ENCODE results near the gene CAMKV. TPM values are rescaled to one million over a fixed set of nuclear protein-coding genes. Genes with fewer than 3 reads are reported as not detected.

CAMKV gene
- total and polyA plus RNA-seq, 10 of the 15 experiments (the other 5 are each of a cell fraction or from before 2014, with no cell fraction given): 0.06 to 0.20 TPM; not detected in 8

GRCh38 chr3:49856181-49857005 lies 13.3 kb downstream of the CAMKV start, which contains the start of gene TRAIP:
Gene TRAIP, minus strand, starts transcription at chr3:49856564. Its CDS starts 111 bp downstream, at chr3:49856453.
- RAD21 ChIA-PET (ENCODE audit: unreplicated experiment): interaction anchor here (1.2 to 1.5 kb wide), 3 partner anchors 49 to 53 kb away, joined by 3 to 4 read pairs (median 4); partner anchors contain the start of gene INKA1
- CTCF ChIA-PET: interaction anchor here (0.9 to 4.2 kb wide), 6 partner anchors 9 to 185 kb away, joined by 3 to 26 read pairs (median 4); partner anchors contain the start of genes CDHR4, INKA1 and MON1A
- in situ Hi-C loops (cut with MboI): no loop called here
- TF ChIP-seq REST (IDR thresholded peaks at IDR 0.05; ENCODE audit: low read depth, low read length) (no peak), NR2C2 (IDR thresholded peaks at IDR 0.05; ENCODE audit: borderline replicate concordance, control insufficient read depth, insufficient read length, low read depth) (no peak), CHD2 (IDR thresholded peaks at IDR 0.05; ENCODE audit: borderline replicate concordance, low read depth, low read length) (peak; percentile 82), CBFB (IDR thresholded peaks at IDR 0.05; ENCODE audit: low read depth) (no peak; the same call in 1 of the 2 replicates), E4F1 (IDR thresholded peaks at IDR 0.05; ENCODE audit: borderline replicate concordance, partially characterized antibody) (no peak), EGR1 (IDR thresholded peaks at IDR 0.05; ENCODE audit: borderline replicate concordance in 1 of 2, low read depth in 2 of 2, low read length in 2 of 2) (peak; percentile 36 to 79), POLR2A (IDR thresholded peaks at IDR 0.05; ENCODE audit: low read depth, low read length) (peak; percentile 79), NFYA (IDR thresholded peaks at IDR 0.05; ENCODE audit: borderline replicate concordance, low read depth, low read length) (no peak), MTA2 (IDR thresholded peaks at IDR 0.05; ENCODE audit: low read depth) (no peak), PKNOX1 (IDR thresholded peaks at IDR 0.05) (peak; percentile 39; the same call in 1 of the 2 replicates)

More at GRCh38 chr3:49856181-49857005, 13.3 kb downstream of the CAMKV start, which contains the start of gene TRAIP:
- intact Hi-C loops (cut with micrococcal nuclease; ENCODE audit: unreplicated experiment): loop anchor here (5.0 kb wide), 1 partner anchor 51 kb away; no protein-coding TSS in a partner anchor
- Histone ChIP-seq H3K4me3 (peak within 1 kb of the TSS; percentile 99), H3K4me2 (ENCODE audit: control insufficient read depth, insufficient read depth) (peak within 1 kb of the TSS; percentile 85), H3K27ac (ENCODE audit: control insufficient read depth, insufficient read depth) (peak within 1 kb of the TSS; percentile 36), H3K79me2 (ENCODE audit: control insufficient read depth, insufficient read depth, low read length) (peaks cover 11% of the 10 kb centered on the region), H3K36me3 (ENCODE audit: control insufficient read depth in 2 of 2, insufficient read depth in 2 of 2, low read length in 1 of 2) (no peaks in the 10 kb centered on the region), H2AFZ (ENCODE audit: control insufficient read depth, low read depth, low read length) (peak within 1 kb of the TSS; percentile 77), H3K27me3 (replicated peaks in 1 of 2; ENCODE audit: control insufficient read depth in 2 of 2, insufficient read depth in 2 of 2, low read length in 1 of 2) (no peaks in the 10 kb centered on the region), H3K9me3 (replicated peaks; ENCODE audit: control insufficient read depth, insufficient read depth, low read length) (no peaks in the 10 kb centered on the region), H4K20me1 (ENCODE audit: control insufficient read depth, insufficient read depth) (no peaks in the 10 kb centered on the region), H3K9ac (ENCODE audit: control insufficient read depth, insufficient read depth, low read length) (peak within 1 kb of the TSS; percentile 66), H3K4me1 (ENCODE audit: control insufficient read depth, insufficient read depth, low read length) (no peaks in the 10 kb centered on the region)
- SMC1A ChIA-PET (ENCODE audit: uncharacterized antibody, unreplicated experiment): interaction anchor here (0.9 to 2.9 kb wide), 5 partner anchors 11 to 49 kb away, joined by 3 to 8 read pairs (median 4); no protein-coding TSS in a partner anchor
- POLR2A ChIA-PET: interaction anchor here (0.6 to 1.9 kb wide), 5 partner anchors 43 to 70 kb away, joined by 3 to 7 read pairs (median 4); partner anchors contain the start of genes INKA1, IP6K1 and UBA7
- BruUV-seq (replicated peaks): TSS peak; percentile 73
- peak; percentile 98 for FAIRE-seq
- peak; percentile 99 for ATAC-seq
- DNase-seq (ENCODE audit: low read depth, low spot score): peak; percentile 89
- WGBS (ENCODE audit: insufficient coverage, insufficient replicate concordance, low lambda C conversion rate, missing lambda C conversion rate): under 1% methylated on average over 52 of the region's 52 CpGs

All from GM12878 (cell line).